K562 treated with DMSO at 1 percent for 12 hours (cell line): ENCODE data around the gene CHMP5. TPM values are rescaled to one million over a fixed set of nuclear protein-coding genes. Genes with fewer than 3 reads are reported as not detected.

ENCODE experiments used
- total RNA-seq: library from RNA; unstranded; fragments of 300-600 nt; gene quantifications from 2 replicates; pipeline ENCODE4 v1.2.3, GENCODE V29; 2022; ENCODE audit not compliant: insufficient read depth

The CHMP5 gene
- total RNA-seq: 55.2 and 62.3 TPM in 2 replicates

DNA sequence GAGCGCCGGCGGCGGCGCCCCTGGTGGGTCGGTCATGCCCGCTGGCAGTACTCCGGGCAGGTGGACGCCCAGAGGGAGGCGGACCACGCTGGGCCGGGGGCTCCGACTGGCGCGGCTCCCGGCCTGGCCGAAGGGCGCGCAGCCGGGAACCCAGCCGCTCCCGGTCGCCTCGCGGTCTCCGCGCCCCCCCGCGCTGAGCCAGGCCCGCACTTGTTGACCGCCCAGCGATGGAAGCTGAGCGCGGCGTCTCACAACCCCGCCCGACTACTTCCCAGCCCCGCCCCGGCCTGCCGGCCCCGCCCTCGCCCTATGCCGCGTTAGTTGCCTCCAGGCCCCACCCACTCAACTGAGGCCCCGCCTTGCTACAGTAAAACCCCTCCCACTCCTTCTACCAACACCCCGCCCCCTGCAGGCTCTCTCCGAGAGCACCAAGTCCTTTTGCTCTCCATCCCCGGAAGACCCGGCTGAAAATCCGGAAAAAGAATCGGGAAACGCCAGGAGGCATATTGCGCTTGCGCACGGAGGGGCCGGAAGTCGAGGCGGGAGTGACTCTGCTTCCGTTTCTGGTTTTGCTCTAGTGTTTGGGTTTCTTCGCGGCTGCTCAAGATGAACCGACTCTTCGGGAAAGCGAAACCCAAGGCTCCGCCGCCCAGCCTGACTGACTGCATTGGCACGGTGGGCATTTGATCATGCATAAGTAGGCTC, at the start of gene CHMP5, which contains the start of gene BAG1:
CHMP5 (plus strand) TSS at position 577 of the 705 bp plus-strand sequence; CDS start at position 607, 30 bp downstream.
BAG1 (minus strand) TSS at position 236 of the 705 bp plus-strand sequence.

DNA sequence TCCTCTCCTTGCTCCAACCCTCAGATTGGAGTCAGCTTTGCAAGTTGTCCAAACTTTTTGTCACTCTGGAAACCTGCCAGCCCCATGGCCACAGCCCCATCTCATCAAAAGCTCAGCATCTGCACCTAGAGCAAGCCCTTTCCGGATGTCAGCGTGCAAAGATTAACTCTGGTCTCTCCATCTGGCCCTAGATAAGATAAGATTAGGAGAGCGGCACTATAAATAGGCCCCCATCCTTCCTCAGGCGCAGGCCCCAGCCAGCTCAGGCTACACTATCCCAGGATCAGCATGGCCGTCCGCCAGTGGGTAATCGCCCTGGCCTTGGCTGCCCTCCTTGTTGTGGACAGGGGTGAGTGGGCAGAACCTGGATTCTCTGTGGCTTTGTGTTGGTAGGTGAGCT, 24.9 kb upstream of the CHMP5 start, which contains the start of gene SPINK4:
SPINK4 (plus strand) TSS at position 247 of the 400 bp plus-strand sequence; CDS start at position 289, 42 bp downstream.

DNA sequence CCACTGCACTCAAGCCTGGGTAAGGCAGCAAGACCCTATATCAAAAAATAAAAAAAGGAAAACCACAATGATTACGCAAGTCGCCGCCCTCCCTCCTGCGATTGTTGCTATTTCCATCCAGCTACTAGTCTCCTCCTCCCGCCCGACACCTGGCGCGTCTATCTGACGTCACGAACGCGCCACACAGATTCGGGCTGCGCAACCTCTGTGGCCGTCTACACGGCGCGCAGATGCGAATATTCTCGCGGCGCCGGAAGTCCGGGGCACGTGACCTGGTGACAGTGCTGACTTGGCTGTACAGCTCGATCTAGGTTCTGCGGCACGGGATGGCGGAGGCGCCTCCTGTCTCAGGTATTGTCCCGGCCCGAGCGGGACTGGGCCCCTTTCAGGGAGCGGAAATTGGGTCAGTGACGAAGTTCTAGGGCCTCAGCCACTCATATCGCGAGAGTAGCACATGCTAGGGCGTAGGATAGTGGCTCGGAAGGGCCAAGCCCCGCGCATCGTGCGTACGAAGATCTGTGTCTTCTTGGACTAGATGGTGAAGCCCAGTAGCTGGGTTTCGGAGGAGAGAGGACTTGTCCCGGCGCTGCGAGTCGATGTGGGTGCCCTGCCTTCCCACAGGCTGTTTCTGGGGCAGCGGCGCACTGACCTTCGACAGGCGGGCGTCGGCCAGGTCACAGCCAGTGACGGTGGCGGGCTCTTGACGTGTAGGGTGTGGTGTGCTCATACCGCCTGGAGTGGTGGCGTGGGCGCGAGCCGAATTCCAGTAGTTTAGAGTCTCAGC, 25.6 kb downstream of the CHMP5 start, which contains the start of gene NFX1:
NFX1 (plus strand) TSS at position 270 of the 784 bp plus-strand sequence; CDS start at position 327, 57 bp downstream.

Other genes starting within 250 kb of the CHMP5 start
- 123 and 165 TPM in 2 replicates for gene DNAJA1, start 239.8 kb upstream of the CHMP5 start, total RNA-seq
- 5.1 and 11.5 TPM in 2 replicates for gene SMU1, start 188.4 kb upstream of the CHMP5 start, total RNA-seq
- 13.1 and 39.9 TPM in 2 replicates for gene B4GALT1, start 97.7 kb upstream of the CHMP5 start, total RNA-seq
- not detected in 2 replicates for gene SPINK4, start 24.9 kb upstream of the CHMP5 start, total RNA-seq
- gene BAG1, start 341 bp upstream of the CHMP5 start, total RNA-seq: 102 and 105 TPM in 2 replicates
- 9.1 and 19.3 TPM in 2 replicates for gene NFX1, start 25.5 kb downstream of the CHMP5 start, total RNA-seq
- not detected in 2 replicates for gene AQP7, start 137.5 kb downstream of the CHMP5 start, total RNA-seq
- gene AQP3, start 182.5 kb downstream of the CHMP5 start, total RNA-seq: 18.6 and 20.0 TPM in 2 replicates
- gene NOL6, start 208.9 kb downstream of the CHMP5 start, total RNA-seq: 10.1 and 14.7 TPM in 2 replicates